GM18519 (cell line): ENCODE data around the gene ZBTB46.

Source experiments
- ATAC-seq: cut with Tn5 transposase; IDR thresholded peaks from one replicate; pipeline ENCODE4 v1.9.1; 2021; ENCODE audit warnings: mild to moderate bottlenecking, moderate library complexity; ENCODE audit not compliant: unreplicated experiment, low FRiP score

The ZBTB46 gene

GRCh38 chr20:63771046-63771707, 59.9 kb downstream of the ZBTB46 start:
- ATAC-seq = no peak

- no peak for ATAC-seq
These were observed 61.1 kb downstream of the ZBTB46 start for GRCh38 chr20:63769891-63770474.

- ATAC-seq = no peak
These were observed 62.2 kb downstream of the ZBTB46 start for GRCh38 chr20:63768591-63769515.

- no peak for ATAC-seq
These were observed 63.2 kb downstream of the ZBTB46 start for GRCh38 chr20:63767886-63768285.

GRCh38 chr20:63767456-63767855, 63.6 kb downstream of the ZBTB46 start:
- ATAC-seq = no peak

- ATAC-seq = no peak
These were observed 64.2 kb downstream of the ZBTB46 start for GRCh38 chr20:63766695-63767426.

GRCh38 chr20:63765902-63766301, 65.2 kb downstream of the ZBTB46 start:
- no peak for ATAC-seq

GRCh38 chr20:63765082-63765873, 65.8 kb downstream of the ZBTB46 start:
- ATAC-seq = no peak

GRCh38 chr20:63759377-63759901, 71.6 kb downstream of the ZBTB46 start:
- no peak for ATAC-seq

- no peak for ATAC-seq
These were observed 72.9 kb downstream of the ZBTB46 start for GRCh38 chr20:63758152-63758551.

GRCh38 chr20:63756648-63756991, 74.4 kb downstream of the ZBTB46 start:
- ATAC-seq = no peak

GRCh38 chr20:63755933-63756647, 75.0 kb downstream of the ZBTB46 start:
- ATAC-seq = no peak

GRCh38 chr20:63754008-63754407, 77.1 kb downstream of the ZBTB46 start:
- no peak for ATAC-seq

- ATAC-seq = no peak
These were observed 77.7 kb downstream of the ZBTB46 start for GRCh38 chr20:63753381-63753780.

- ATAC-seq = no peak
These were observed 78.5 kb downstream of the ZBTB46 start for GRCh38 chr20:63752411-63753101.

- no peak for ATAC-seq
These were observed 79.4 kb downstream of the ZBTB46 start for GRCh38 chr20:63751471-63752271.

GRCh38 chr20:63750807-63751470, 80.1 kb downstream of the ZBTB46 start:
- ATAC-seq = no peak
